ENCODE data around the gene PTPRG.

Gene PTPRG

DNA sequence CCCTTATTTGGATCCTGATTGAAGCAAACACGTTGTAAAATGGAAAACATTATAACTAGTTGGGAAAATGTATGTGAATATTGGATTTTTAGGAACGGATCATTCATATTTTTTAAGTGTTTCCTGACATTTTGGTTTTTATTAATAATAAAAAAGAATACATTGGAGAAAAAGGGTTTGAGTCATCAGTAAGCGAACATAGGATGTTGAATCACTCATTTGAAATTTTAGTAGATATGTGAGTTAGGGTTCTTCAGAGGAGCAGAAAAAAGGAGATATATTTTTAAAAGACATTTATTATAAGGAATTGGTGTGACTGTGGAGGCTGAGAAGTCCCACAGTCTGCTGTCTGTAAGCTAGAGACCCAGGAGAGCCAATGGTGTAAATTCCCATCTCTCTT is 258.5 kb downstream of the PTPRG start:
- H3K4me1 ChIP-seq (ENCODE audit: low read depth, poor library complexity, severe bottlenecking): no peaks in the 10 kb centered on the region
- H3K4me3 ChIP-seq (IDR thresholded peaks at IDR 0.05; ENCODE audit: insufficient read depth, low read depth, low read length): no peak overlapping the region
- TF ChIP-seq, protein P1, sequence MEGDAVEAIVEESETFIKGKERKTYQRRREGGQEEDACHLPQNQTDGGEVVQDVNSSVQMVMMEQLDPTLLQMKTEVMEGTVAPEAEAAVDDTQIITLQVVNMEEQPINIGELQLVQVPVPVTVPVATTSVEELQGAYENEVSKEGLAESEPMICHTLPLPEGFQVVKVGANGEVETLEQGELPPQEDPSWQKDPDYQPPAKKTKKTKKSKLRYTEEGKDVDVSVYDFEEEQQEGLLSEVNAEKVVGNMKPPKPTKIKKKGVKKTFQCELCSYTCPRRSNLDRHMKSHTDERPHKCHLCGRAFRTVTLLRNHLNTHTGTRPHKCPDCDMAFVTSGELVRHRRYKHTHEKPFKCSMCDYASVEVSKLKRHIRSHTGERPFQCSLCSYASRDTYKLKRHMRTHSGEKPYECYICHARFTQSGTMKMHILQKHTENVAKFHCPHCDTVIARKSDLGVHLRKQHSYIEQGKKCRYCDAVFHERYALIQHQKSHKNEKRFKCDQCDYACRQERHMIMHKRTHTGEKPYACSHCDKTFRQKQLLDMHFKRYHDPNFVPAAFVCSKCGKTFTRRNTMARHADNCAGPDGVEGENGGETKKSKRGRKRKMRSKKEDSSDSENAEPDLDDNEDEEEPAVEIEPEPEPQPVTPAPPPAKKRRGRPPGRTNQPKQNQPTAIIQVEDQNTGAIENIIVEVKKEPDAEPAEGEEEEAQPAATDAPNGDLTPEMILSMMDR (conservative IDR thresholded peaks at IDR 0.05; ENCODE audit: low read depth, low read length): no peak
- H3K27ac ChIP-seq: no peak overlapping the region
- no peak overlapping the region for H2AFZ ChIP-seq (ENCODE audit: low read depth)
- no peak overlapping the region for H3K9ac ChIP-seq
- no peaks in the 10 kb centered on the region for H3K79me2 ChIP-seq (ENCODE audit: insufficient read depth, low read depth)
- H3K27me3 ChIP-seq (ENCODE audit: insufficient read depth, low read depth): no peaks in the 10 kb centered on the region
- H4K20me1 ChIP-seq (ENCODE audit: insufficient read depth): no peaks in the 10 kb centered on the region
- H3K36me3 ChIP-seq (ENCODE audit: insufficient read depth): no peaks in the 10 kb centered on the region
- no peak overlapping the region for H3K4me2 ChIP-seq

DNA sequence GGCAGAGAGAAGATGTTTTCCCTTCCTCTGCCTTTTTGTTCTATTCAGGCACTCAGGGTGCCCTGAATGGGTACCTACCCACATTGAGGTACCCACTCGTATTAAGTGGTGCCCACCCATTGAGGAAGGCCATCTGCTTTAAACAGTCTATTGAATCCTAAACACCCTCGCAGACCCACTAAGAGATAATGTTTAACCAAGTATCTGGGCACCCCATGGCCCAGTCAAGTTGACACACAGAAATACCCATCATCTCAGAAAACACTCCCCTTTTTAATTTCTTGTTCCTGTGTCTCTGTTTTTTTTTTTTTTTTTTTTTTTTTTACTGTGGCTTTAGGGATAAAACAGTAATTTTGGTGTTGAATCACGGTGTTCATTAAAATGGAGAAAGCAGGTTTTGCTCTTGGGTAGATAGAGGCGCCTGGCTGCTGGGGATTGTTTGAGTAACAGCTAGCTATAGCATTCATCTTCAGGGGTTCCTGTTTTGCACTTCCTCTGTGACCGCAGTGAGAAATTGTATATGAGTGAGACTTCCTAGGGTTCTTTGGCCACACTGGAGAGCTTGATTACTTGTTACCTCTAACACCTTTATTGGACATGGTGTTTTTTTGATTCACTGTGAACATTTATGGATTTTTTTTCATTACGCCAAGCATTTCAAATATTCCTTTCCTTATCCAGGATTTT is 259.1 kb downstream of the PTPRG start:
- Histone ChIP-seq H3K27ac (no peak overlapping the region), H3K27me3 (ENCODE audit: insufficient read depth, low read depth) (no peaks in the 10 kb centered on the region), H3K4me2 (no peak overlapping the region), H3K9ac (no peak overlapping the region), H2AFZ (ENCODE audit: low read depth) (no peak overlapping the region), H3K4me3 (IDR thresholded peaks at IDR 0.05; ENCODE audit: insufficient read depth, low read depth, low read length) (no peak overlapping the region), H4K20me1 (ENCODE audit: insufficient read depth) (no peaks in the 10 kb centered on the region), H3K79me2 (ENCODE audit: insufficient read depth, low read depth) (no peaks in the 10 kb centered on the region), H3K36me3 (ENCODE audit: insufficient read depth) (no peaks in the 10 kb centered on the region), H3K4me1 (ENCODE audit: low read depth, poor library complexity, severe bottlenecking) (no peaks in the 10 kb centered on the region)
- TF ChIP-seq, protein P1 (conservative IDR thresholded peaks at IDR 0.05; ENCODE audit: low read depth, low read length): no peak

GRCh38 chr3:61821823-61822251 is 260.5 kb downstream of the PTPRG start:
- TF ChIP-seq, protein P1 (conservative IDR thresholded peaks at IDR 0.05; ENCODE audit: low read depth, low read length): no peak
- H3K36me3 ChIP-seq (ENCODE audit: insufficient read depth): no peaks in the 10 kb centered on the region
- H2AFZ ChIP-seq (ENCODE audit: low read depth): no peak overlapping the region
- no peak overlapping the region for H3K27ac ChIP-seq
- H3K4me2 ChIP-seq: no peak overlapping the region
- H3K27me3 ChIP-seq (ENCODE audit: insufficient read depth, low read depth): no peaks in the 10 kb centered on the region
- H3K4me3 ChIP-seq (IDR thresholded peaks at IDR 0.05; ENCODE audit: insufficient read depth, low read depth, low read length): no peak overlapping the region
- no peaks in the 10 kb centered on the region for H4K20me1 ChIP-seq (ENCODE audit: insufficient read depth)
- H3K79me2 ChIP-seq (ENCODE audit: insufficient read depth, low read depth): no peaks in the 10 kb centered on the region
- no peak overlapping the region for H3K9ac ChIP-seq
- no peaks in the 10 kb centered on the region for H3K4me1 ChIP-seq (ENCODE audit: low read depth, poor library complexity, severe bottlenecking)

DNA sequence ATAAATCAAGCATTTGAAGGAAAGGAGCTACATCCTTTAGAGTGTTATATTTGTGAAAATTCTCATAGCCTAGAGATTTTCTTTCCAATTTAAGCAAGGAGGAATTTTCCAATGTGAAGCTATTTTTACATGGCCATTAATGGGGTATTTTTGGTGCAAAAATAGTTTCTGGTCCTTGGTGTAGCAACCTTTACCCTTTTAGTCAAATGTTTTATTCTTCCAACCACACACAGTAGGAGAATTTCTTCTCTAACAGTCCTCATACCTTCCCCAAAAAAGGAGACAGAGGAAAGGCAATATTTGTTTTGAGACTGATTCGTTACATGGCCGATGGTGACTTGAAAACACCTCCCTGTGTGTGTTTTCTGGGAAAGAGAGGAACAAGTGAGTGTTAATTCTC is 261.2 kb downstream of the PTPRG start:
- Histone ChIP-seq H3K27me3 (ENCODE audit: insufficient read depth, low read depth) (no peaks in the 10 kb centered on the region), H2AFZ (ENCODE audit: low read depth) (no peak overlapping the region), H3K9ac (no peak overlapping the region), H4K20me1 (ENCODE audit: insufficient read depth) (no peaks in the 10 kb centered on the region), H3K79me2 (ENCODE audit: insufficient read depth, low read depth) (no peaks in the 10 kb centered on the region), H3K4me3 (IDR thresholded peaks at IDR 0.05; ENCODE audit: insufficient read depth, low read depth, low read length) (no peak overlapping the region), H3K4me2 (no peak overlapping the region), H3K4me1 (ENCODE audit: low read depth, poor library complexity, severe bottlenecking) (no peaks in the 10 kb centered on the region), H3K36me3 (ENCODE audit: insufficient read depth) (no peaks in the 10 kb centered on the region), H3K27ac (no peak overlapping the region)
- TF ChIP-seq, protein P1 (conservative IDR thresholded peaks at IDR 0.05; ENCODE audit: low read depth, low read length): no peak
